Measurements from ENCODE around the gene CSNK1G3.

Gene CSNK1G3

DNA sequence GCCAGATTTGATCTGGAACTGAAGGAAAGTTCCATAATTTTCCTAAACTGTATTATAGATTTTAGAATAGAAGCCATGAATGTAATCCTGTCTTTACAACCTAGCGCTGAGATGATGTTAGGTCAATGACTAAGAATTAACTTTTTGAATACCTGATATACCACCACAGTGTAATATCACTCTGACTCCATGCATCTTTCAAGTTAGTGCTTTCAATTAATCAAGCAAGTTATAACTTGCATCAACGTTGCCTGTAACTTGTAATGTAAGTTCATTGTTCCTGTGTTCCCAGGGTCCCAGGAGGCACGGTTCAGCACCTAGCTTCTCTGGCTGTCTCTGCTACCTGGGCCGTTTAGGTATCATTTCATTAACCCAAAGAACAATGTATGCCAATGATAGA lies 139.3 kb downstream of the CSNK1G3 start:
- no peak for FAIRE-seq

GRCh38 chr5:123659011-123659410 lies 147.0 kb downstream of the CSNK1G3 start:
- FAIRE-seq: no peak

GRCh38 chr5:123659495-123659894 lies 147.5 kb downstream of the CSNK1G3 start:
- no peak for FAIRE-seq

GRCh38 chr5:123664961-123665360 lies 153.0 kb downstream of the CSNK1G3 start:
- no peak for FAIRE-seq

GRCh38 chr5:123665822-123666371 lies 153.9 kb downstream of the CSNK1G3 start:
- FAIRE-seq: no peak

Measured in G401.6 (cell line).